Measurements from ENCODE around the gene AMY2A. TPM values are rescaled to one million over a fixed set of nuclear protein-coding genes. Genes with fewer than 3 reads are reported as not detected.
"Not testable (repeated sequence)": the region's sequence is repeated elsewhere in the genome, so short reads cannot be mapped to it uniquely, and the experiment has no call there.

AMY2A gene
- not detected in 2 replicates for total RNA-seq (2014; rRNA removed; shearing (Covaris generic))
- polyA plus RNA-seq (2014; cell fraction: nucleus; rRNA removed) = not detected in 2 replicates

- not testable (repeated sequence) for DNase-seq (ENCODE audit: extremely low read depth, low read depth)
Measured at GRCh38 chr1:103616994-103617477, at the start of gene AMY2A. AMY2A (plus strand) TSS chr1:103617427; CDS start chr1:103617441, 14 bp downstream.

- no peak for DNase-seq (ENCODE audit: extremely low read depth, low read depth)
Measured at GRCh38 chr1:103569493-103569892, 47.7 kb upstream of the AMY2A start.

- DNase-seq (ENCODE audit: extremely low read depth, low read depth) = not testable (repeated sequence)
Measured at GRCh38 chr1:103571289-103571688, 45.9 kb upstream of the AMY2A start, which contains the start of gene AMY2B. AMY2B (plus strand) TSS chr1:103571589; CDS start chr1:103571603, 14 bp downstream.

GRCh38 chr1:103576065-103576464 is 41.2 kb upstream of the AMY2A start:
- no peak for DNase-seq (ENCODE audit: extremely low read depth, low read depth)

- not testable (repeated sequence) for DNase-seq (ENCODE audit: extremely low read depth, low read depth)
Measured at GRCh38 chr1:103576784-103577183, 40.4 kb upstream of the AMY2A start.

- no peak for DNase-seq (ENCODE audit: extremely low read depth, low read depth)
Measured at GRCh38 chr1:103582464-103582863, 34.8 kb upstream of the AMY2A start.

- no peak for DNase-seq (ENCODE audit: extremely low read depth, low read depth)
Measured at GRCh38 chr1:103583887-103584286, 33.3 kb upstream of the AMY2A start.

- DNase-seq (ENCODE audit: extremely low read depth, low read depth) = no peak
Measured at GRCh38 chr1:103584537-103584936, 32.7 kb upstream of the AMY2A start.

- DNase-seq (ENCODE audit: extremely low read depth, low read depth) = not testable (repeated sequence)
Measured at GRCh38 chr1:103602740-103603139, 14.5 kb upstream of the AMY2A start.

GRCh38 chr1:103616362-103616761 is 865 bp upstream of the AMY2A start:
- DNase-seq (ENCODE audit: extremely low read depth, low read depth) = no peak

GRCh38 chr1:103627436-103627835 is 10.2 kb downstream of the AMY2A start:
- DNase-seq (ENCODE audit: extremely low read depth, low read depth) = not testable (repeated sequence)

- not testable (repeated sequence) for DNase-seq (ENCODE audit: extremely low read depth, low read depth)
Measured at GRCh38 chr1:103641194-103641593, 24.0 kb downstream of the AMY2A start.

- not testable (repeated sequence) for DNase-seq (ENCODE audit: extremely low read depth, low read depth)
Measured at GRCh38 chr1:103643908-103644307, 26.7 kb downstream of the AMY2A start.

- DNase-seq (ENCODE audit: extremely low read depth, low read depth) = not testable (repeated sequence)
Measured at GRCh38 chr1:103650305-103650704, 33.1 kb downstream of the AMY2A start.

- DNase-seq (ENCODE audit: extremely low read depth, low read depth) = not testable (repeated sequence)
Measured at GRCh38 chr1:103650889-103651288, 33.7 kb downstream of the AMY2A start.

GRCh38 chr1:103654133-103654532 is 36.9 kb downstream of the AMY2A start:
- DNase-seq (ENCODE audit: extremely low read depth, low read depth) = not testable (repeated sequence)

- DNase-seq (ENCODE audit: extremely low read depth, low read depth) = not testable (repeated sequence)
Measured at GRCh38 chr1:103655460-103655859, 38.2 kb downstream of the AMY2A start, which contains the start of gene AMY1A. AMY1A (plus strand) TSS chr1:103655760; CDS start chr1:103656331, 571 bp downstream.

Small RNA genes lying within 50 kb of the gene (small RNA-seq; reads per million reads assigned to genes)
- 0 reads per million in 2 experiments for gene AC105272.1

Other genes with a start within 250 kb of the AMY2A start
- gene RNPC3, start 91.7 kb upstream of the AMY2A start, total RNA-seq (2014; rRNA removed; shearing (Covaris generic)) = 10.2 and 15.1 TPM in 2 replicates
- gene AMY2B, start 45.8 kb upstream of the AMY2A start, total RNA-seq (2014; rRNA removed; shearing (Covaris generic)) = 2.7 and 2.9 TPM in 2 replicates
- not detected in 2 replicates for gene AMY1A, start 38.3 kb downstream of the AMY2A start, total RNA-seq (2014; rRNA removed; shearing (Covaris generic))
- gene AMY1B, start 78.8 kb downstream of the AMY2A start, total RNA-seq (2014; rRNA removed; shearing (Covaris generic)) = not detected in 2 replicates
- gene AMY1C, start 132.5 kb downstream of the AMY2A start, total RNA-seq (2014; rRNA removed; shearing (Covaris generic)) = not detected in 2 replicates